Frontal cortex (tissue), 4 donors: ENCODE data around the gene PPDPF. TPM values are rescaled to one million over a fixed set of nuclear protein-coding genes. Genes with fewer than 3 reads are reported as not detected.
"Not testable (repeated sequence)": the region's sequence is repeated elsewhere in the genome, so short reads cannot be mapped to it uniquely, and the experiment has no call there.

Experiments
- DNase-seq, 2 donors: peaks; one replicate each; pipeline ENCODE4 v3.0.0; 2012; ENCODE audit warnings: low spot score in 2 of 2
- FAIRE-seq: peaks from 2 replicates; lab custom pipeline; 2012; peaks lifted over from hg19 to GRCh38; lab: Jason Lieb, UNC
- total RNA-seq: library from RNA; depleted of rRNA; stranded (reverse); fragments of >200 nt; gene quantifications from one replicate; pipeline ENCODE4 v1.2.3, GENCODE V29; 2014
- donor health status: control.
- donor health status: control.
- donor health status: control.

The PPDPF gene
- total RNA-seq, 1 donor from 2014 or later: 17.1 TPM

DNA sequence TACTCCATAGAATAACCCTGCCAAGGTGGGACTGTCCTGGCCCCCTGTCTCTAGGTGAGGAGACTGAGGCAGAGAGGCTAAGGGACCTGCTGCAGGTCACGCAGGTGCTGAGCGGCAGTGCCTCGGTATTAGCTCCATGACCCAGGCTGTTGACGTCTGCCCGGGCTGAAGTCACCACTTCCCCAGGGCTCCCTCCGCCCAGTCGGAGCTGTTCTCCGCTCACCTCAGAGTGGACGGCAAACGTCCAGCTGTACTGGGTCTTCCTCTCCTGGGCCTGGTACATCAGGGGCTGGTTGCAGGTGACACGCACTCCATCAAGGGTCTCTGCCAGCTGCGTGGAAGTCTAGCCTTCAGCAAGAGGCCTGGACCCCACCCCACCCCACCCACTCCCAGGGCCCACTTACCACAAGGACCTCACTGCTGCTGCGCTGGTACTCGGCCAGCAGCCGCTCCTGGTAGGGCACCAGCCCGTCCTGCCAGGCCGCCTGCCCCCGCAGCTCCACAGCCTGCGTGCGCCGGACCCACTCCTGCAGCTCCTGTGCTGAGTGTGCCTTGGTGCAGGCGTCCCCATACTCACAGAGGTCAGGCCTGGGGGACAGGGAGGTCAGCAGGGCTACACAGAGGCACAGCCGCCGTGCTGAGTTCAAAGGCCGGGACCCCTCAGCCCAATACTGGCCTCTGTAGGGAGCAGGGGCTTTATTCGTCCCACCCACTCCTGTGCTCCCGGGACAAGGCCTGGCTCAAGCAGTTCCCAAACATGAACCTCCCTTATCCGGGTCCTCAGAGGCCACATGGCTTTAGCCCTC is 49.9 kb downstream of the PPDPF start:
- no peak for FAIRE-seq
- DNase-seq: no peak

DNA sequence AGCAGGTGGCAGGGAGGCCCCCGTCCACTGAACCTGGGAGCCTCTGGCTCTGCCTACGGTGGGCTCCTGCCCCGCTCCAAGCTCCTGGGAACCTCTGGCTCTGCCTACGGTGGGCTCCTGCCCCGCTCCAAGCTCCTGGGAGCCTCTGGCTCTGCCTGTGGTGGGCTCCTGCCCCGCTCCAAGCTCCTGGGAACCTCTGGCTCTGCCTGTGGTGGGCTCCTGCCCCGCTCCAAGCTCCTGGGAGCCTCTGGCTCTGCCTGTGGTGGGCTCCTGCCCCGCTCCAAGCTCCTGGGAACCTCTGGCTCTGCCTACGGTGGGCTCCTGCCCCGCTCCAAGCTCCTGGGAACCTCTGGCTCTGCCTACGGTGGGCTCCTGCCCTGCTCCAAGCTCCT is 50.5 kb downstream of the PPDPF start:
- not testable (repeated sequence) for FAIRE-seq, DNase-seq

Other genes with a start within 250 kb of the PPDPF start
- 25.3 TPM for gene ARFGAP1, start 248.0 kb upstream of the PPDPF start, total RNA-seq
- gene COL20A1, start 227.6 kb upstream of the PPDPF start, total RNA-seq: 4.1 TPM
- 6.9 TPM for gene CHRNA4, start 159.4 kb upstream of the PPDPF start, total RNA-seq
- 159 TPM for gene KCNQ2, start 48.1 kb upstream of the PPDPF start, total RNA-seq
- gene EEF1A2, start 21.7 kb upstream of the PPDPF start, total RNA-seq: 179 TPM
- not detected for gene PTK6, start 16.6 kb downstream of the PPDPF start, total RNA-seq
- gene SRMS, start 27.0 kb downstream of the PPDPF start, total RNA-seq: not detected
- 6.1 TPM for gene FNDC11, start 33.4 kb downstream of the PPDPF start, total RNA-seq
- 3.7 TPM for gene HELZ2, start 53.5 kb downstream of the PPDPF start, total RNA-seq
- gene GMEB2, start 106.3 kb downstream of the PPDPF start, total RNA-seq: 6.1 TPM
- 104 TPM for gene STMN3, start 132.7 kb downstream of the PPDPF start, total RNA-seq
- gene RTEL1, start 137.5 kb downstream of the PPDPF start, total RNA-seq: 8.2 TPM
- not detected for gene TNFRSF6B, start 175.9 kb downstream of the PPDPF start, total RNA-seq
- gene ARFRP1, start 187.2 kb downstream of the PPDPF start, total RNA-seq: 18.3 TPM
- 6.5 TPM for gene ZGPAT, start 187.3 kb downstream of the PPDPF start, total RNA-seq
- gene LIME1, start 215.9 kb downstream of the PPDPF start, total RNA-seq: 4.9 TPM
- 1.2 TPM for gene SLC2A4RG, start 219.0 kb downstream of the PPDPF start, total RNA-seq